Ovary (tissue), 9 donors: ENCODE results near the gene UCK1. TPM values are rescaled to one million over a fixed set of nuclear protein-coding genes. Genes with fewer than 3 reads are reported as not detected.

ENCODE experiments used
- DNase-seq, 5 donors: peaks; one replicate each; pipeline ENCODE4 v3.0.0-alpha.2; 2019 to 2020
- H3K27ac ChIP-seq, 2 donors: fragments of 200-600 bp; one replicate each; pipeline versions ENCODE4 v1.5.1 to v1.8.0; 2019 to 2022
- H3K27me3 ChIP-seq: fragments of 200-600 bp; one replicate; pipeline ENCODE4 v1.8.0; 2022
- H3K36me3 ChIP-seq: fragments of 200-600 bp; sonication (generic); one replicate; pipeline ENCODE4 v1.5.1; 2019
- H3K4me1 ChIP-seq: one replicate; pipeline ENCODE4 v1.8.1; 2013; ENCODE audit warnings: mild to moderate bottlenecking, moderate library complexity; ENCODE audit not compliant: insufficient read depth
- H3K4me3 ChIP-seq: fragments of 200-600 bp; sonication (generic); one replicate; pipeline ENCODE4 v1.5.1; 2017
- H3K9me3 ChIP-seq, 2 donors: fragments of 200-600 bp in 1 of 2; sonication (generic) in 1 of 2; one replicate each; pipeline versions ENCODE4 v1.5.1 to v1.8.1; 2013 to 2019; ENCODE audit warnings: mild to moderate bottlenecking in 1 of 2, moderate library complexity in 1 of 2
- EP300 ChIP-seq: sonication (generic); formaldehyde crosslinking; IDR thresholded peaks from one replicate; pipeline ENCODE4 v1.6.1; 2017; ENCODE audit warnings: antibody characterized with exemption
- POLR2A ChIP-seq: fragments of 450-650 bp; IDR thresholded peaks from one replicate; pipeline ENCODE4 v1.6.1; 2017; ENCODE audit warnings: antibody characterized with exemption, mild to moderate bottlenecking, moderate library complexity
- WGBS, 3 donors: extraction: QIAGEN DNeasy Blood & Tissue Kit in 1 of 3; methylation state at CpG; one replicate each; pipeline versions ENCODE4 v1.1.5 to v1.1.7; 2013 to 2017; 5-methylcytosine and 5-hydroxymethylcytosine counted together
- intact Hi-C, 4 donors: fragments of 100-400 bp; cut with DNase I; formaldehyde crosslinking; loops; one replicate each; pipeline versions ENCODE4 v1.11.0 to v1.15.1; 2022 to 2023
- polyA plus RNA-seq, 2 donors: library from polyadenylated mRNA; stranded (reverse); fragments of 200-250 nt in 1 of 2; fragments of 350-450 nt in 1 of 2; fragmentation: Illumina TruSeq in 1 of 2; extraction: RNeasy Lipid Tissue Mini Kit (QIAGEN cat#74804) in 1 of 2; gene quantifications; one replicate each; pipeline ENCODE4 v1.2.3, GENCODE V29; 2013 to 2014
- total RNA-seq, 7 donors: library from RNA; depleted of rRNA in 2 of 7; stranded (reverse); fragments of >200 nt in 2 of 7; fragmentation: NEBNext Ultra II Directional in 3 of 7; extraction: Animal tissue kit (Norgen Biotek cat#: 25700) in 3 of 7; gene quantifications; one replicate each; pipeline versions ENCODE4 v1.1.0 to v1.2.4, GENCODE V29; 2016 to 2023
- TF ChIP-seq, protein P1 (sequence below), 3 donors: fragments of 450-650 bp in 2 of 3; fragments of 200-600 bp in 1 of 3; IDR thresholded peaks; one replicate each; pipeline versions ENCODE4 v1.5.1 to v1.8.0; 2016 to 2022; ENCODE audit warnings: antibody characterized with exemption in 3 of 3, mild to moderate bottlenecking in 1 of 3
- donor health status: DM: no; HTN: no; CAD: no; lungs with moderate emphysema.
- donor health status: DM: no; HTN: no; CAD: no.
- donor health status: Bipolar disorder and iron deficiency.
- donor health status: DM: yes; HTN: yes; CAD: no.
- donor health status: DM: no; HTN: no; CAD: no.
- donor health status: DM: yes; HTN: yes; CAD: no.

The UCK1 gene
- total and polyA plus RNA-seq, 9 donors = 19.8 to 37.9 (median 29.7) TPM

DNA sequence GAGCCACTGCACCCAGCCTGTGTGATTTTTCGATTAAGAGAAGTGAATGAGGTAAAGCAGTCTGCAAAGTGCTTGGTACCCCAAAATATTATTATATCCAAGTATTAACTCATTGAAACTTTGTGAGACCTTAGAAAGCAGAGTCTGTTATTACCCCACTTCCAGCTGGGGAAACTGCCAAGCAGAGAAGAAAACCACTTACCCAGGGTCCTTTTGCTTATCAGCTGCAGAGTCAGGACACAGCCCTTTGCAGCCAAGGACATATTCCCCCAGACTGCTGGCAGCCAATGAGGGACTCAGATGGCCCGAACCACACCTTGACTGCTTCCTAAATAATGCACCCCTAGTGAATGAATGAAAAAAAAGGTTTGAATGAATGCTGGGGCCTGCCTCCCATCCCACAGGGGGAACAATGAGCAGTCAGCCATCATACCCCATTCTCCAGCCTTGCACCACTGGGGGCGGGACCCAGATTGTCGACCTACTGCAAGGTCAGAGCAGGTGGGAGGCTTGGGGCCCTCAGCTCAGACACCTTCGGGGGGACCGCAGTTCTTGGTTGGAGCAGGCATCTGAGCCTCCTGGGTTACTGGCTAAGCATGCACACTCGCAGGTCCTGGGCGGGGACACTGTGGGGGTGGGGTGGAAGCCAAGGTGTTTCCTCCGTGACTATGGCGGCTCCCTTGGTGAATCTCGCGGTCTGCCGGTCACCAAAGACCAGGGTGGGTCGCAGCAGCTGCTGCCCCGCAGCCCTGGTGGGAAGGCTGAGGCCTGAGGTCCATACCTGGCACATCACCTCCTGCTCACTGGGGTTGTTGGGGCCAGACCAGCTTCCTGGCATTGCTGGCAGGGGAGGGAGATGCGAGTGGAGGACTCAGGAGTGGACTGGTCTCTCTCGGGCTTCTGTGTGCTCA is 43.9 kb upstream of the UCK1 start:
- H3K27me3 ChIP-seq = no peaks in the 10 kb centered on the region
- no peaks in the 10 kb centered on the region for H3K36me3 ChIP-seq
- no peak overlapping the region for H3K4me3 ChIP-seq
- H3K9me3 ChIP-seq = no peaks in the 10 kb centered on the region
- intact Hi-C loops = no loop called here
- DNase-seq = no peak
- no peaks in the 10 kb centered on the region for H3K4me1 ChIP-seq
- TF ChIP-seq EP300 (no peak), POLR2A (no peak)
- TF ChIP-seq, protein P1, sequence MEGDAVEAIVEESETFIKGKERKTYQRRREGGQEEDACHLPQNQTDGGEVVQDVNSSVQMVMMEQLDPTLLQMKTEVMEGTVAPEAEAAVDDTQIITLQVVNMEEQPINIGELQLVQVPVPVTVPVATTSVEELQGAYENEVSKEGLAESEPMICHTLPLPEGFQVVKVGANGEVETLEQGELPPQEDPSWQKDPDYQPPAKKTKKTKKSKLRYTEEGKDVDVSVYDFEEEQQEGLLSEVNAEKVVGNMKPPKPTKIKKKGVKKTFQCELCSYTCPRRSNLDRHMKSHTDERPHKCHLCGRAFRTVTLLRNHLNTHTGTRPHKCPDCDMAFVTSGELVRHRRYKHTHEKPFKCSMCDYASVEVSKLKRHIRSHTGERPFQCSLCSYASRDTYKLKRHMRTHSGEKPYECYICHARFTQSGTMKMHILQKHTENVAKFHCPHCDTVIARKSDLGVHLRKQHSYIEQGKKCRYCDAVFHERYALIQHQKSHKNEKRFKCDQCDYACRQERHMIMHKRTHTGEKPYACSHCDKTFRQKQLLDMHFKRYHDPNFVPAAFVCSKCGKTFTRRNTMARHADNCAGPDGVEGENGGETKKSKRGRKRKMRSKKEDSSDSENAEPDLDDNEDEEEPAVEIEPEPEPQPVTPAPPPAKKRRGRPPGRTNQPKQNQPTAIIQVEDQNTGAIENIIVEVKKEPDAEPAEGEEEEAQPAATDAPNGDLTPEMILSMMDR (IDR thresholded peaks at IDR 0.05) = no peak
- WGBS, 3 donors = 91 to 94% (median 92%) methylated on average over 15 to 17 of the region's 17 CpGs
- H3K27ac ChIP-seq = no peak overlapping the region

DNA sequence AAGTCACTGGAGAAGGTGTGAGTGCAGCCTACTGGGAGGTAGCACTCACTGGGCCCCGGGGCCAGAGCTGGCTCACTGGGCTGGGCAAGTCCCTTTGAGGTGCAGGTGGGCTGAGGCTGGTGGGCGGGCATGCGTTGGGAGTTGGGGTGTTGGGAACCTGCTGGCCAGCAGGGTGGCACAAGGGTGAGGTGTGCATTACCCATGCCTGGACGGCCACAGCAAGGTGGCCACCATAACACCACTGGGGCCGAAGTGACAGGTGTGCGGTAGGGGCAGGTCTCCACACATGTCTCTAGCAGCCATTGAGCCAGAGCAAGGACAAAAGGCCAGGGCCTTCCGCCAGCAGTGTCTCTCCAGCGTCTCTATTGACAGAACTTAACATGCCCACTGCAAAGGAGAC is 36.8 kb upstream of the UCK1 start:
- intact Hi-C loops = no loop called here
- no peak overlapping the region for H3K4me3 ChIP-seq
- TF ChIP-seq EP300 (no peak), POLR2A (no peak)
- TF ChIP-seq, protein P1 (IDR thresholded peaks at IDR 0.05) = no peak
- no peaks in the 10 kb centered on the region for H3K9me3 ChIP-seq
- no peaks in the 10 kb centered on the region for H3K27me3 ChIP-seq
- 94 to 96% (median 95%) methylated on average over 8 of the region's 8 CpGs for WGBS, 3 donors
- H3K4me1 ChIP-seq = no peaks in the 10 kb centered on the region
- no peak for DNase-seq
- no peak overlapping the region for H3K27ac ChIP-seq
- H3K36me3 ChIP-seq = no peaks in the 10 kb centered on the region

DNA sequence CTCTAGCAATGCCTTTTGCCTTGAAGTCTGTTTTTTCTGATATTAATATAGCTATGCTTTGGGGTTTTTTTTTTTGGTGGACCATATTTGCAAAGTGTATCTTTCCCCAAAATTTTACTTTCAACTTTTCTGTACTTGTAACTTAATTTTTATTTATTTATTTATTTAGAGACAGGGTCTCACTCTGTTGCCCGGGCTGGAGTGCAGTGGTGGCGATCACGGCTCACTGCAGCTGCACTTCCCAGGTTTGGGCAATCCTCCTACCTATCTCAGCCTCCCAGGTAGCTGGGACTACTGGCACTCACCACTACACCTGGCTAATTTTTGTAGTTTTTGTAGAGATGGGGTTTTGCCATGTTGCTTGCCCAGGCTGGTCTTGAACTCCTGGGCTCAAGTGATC is 35.1 kb upstream of the UCK1 start:
- Histone ChIP-seq H3K27ac (no peak overlapping the region), H3K27me3 (no peaks in the 10 kb centered on the region), H3K4me1 (no peaks in the 10 kb centered on the region), H3K9me3 (peaks cover 0 to 3% of the 10 kb centered on the region in 2 donors), H3K36me3 (no peaks in the 10 kb centered on the region), H3K4me3 (no peak overlapping the region)
- TF ChIP-seq EP300 = no peak
- TF ChIP-seq, protein P1 (IDR thresholded peaks at IDR 0.05) = no peak
- TF ChIP-seq POLR2A = no peak
- WGBS, 3 donors = 95 to 98% (median 98%) methylated on average over 3 of the region's 3 CpGs
- intact Hi-C loops = no loop called here
- no peak for DNase-seq

DNA sequence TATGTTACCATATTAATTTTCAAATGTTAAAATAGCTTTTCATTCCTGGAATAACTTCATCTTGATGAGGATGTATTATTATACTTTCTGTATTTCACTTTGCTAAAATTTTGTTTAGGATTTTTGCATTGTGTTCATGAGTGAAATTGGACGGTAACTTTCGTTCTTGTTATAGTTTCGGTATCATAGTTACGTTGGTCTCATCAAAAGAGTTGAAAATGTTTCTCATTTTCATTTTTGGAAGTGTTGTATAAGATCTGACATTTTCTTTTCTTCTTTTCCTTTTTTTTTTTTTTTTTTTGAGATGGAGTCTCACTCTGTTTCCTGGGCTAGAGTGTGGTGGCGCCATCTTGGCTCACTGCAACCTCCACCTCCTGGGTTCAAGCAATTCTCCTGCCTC is 34.3 kb upstream of the UCK1 start:
- Histone ChIP-seq H3K27me3 (no peaks in the 10 kb centered on the region), H3K9me3 (peaks cover 0 to 3% of the 10 kb centered on the region in 2 donors), H3K36me3 (no peaks in the 10 kb centered on the region), H3K4me1 (no peaks in the 10 kb centered on the region), H3K4me3 (no peak overlapping the region), H3K27ac (no peak overlapping the region)
- DNase-seq = no peak
- 68 to 88% (median 76%) methylated on average over 5 of the region's 5 CpGs for WGBS, 3 donors
- intact Hi-C loops = no loop called here
- no peak for TF ChIP-seq POLR2A
- TF ChIP-seq, protein P1 (IDR thresholded peaks at IDR 0.05) = no peak
- no peak for TF ChIP-seq EP300
